Stimulated activated naive CD4-positive, alpha-beta T cell treated with Interleukin-2 at 50 U/mL for 16 hours (primary cell): ENCODE measurements around the gene ADARB2.

Source experiments
- DNase-seq: peaks from one replicate; lab custom pipeline; 2025; lab: John Stamatoyannopoulos, UW

Gene ADARB2

DNA sequence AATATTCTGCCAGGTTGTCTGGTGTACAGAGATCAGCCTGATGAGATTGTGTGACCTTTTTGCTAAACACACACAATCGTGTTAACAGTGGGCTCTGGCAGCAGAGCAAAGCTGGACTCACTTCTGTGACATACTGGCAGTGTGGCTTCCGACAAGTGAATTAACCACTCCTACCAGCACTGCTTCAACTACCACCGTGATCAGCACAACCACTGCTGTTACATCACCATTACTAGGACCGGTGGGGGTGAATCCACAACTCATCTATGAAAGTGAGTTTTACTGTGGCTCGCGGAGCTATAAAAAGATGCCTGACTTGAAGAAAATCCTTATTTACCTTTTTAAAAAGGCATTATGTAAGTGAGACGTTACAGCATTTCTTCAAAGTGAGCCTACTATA, 545.6 kb downstream of the ADARB2 start:
- no peak for DNase-seq

DNA sequence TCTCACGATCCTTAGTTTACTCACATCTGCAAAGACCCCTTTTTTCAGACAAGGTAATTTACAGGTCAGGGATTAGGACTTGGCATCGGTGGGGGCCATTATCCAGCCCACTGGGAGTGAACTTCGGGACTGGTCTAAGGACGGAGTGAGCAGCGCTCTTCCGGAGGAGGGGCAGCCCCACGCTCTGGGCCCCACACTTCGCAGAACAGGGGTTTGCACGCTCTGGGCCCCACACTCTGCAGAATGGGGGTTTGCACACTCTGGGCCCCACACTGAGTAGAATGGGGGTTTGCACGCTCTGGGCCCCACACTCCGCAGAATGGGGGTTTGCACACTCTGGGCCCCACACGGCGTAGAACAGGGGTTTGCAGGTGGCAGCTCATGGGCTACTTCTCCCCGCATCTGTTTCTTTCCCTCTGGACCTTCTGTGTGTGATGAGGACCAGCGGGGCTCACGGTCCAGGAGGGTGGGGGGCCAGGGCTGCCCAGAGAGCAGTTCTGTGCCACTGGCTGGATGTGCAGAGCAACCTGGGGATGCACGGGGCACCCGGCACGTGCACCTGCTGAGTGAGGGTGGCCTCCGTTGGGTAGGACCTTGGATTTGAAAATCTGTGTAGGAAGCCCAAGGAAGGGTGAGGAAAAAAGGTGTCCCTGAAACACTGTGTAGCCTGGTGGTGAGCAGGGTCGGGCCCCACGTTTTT, 546.4 kb downstream of the ADARB2 start:
- DNase-seq = no peak

DNA sequence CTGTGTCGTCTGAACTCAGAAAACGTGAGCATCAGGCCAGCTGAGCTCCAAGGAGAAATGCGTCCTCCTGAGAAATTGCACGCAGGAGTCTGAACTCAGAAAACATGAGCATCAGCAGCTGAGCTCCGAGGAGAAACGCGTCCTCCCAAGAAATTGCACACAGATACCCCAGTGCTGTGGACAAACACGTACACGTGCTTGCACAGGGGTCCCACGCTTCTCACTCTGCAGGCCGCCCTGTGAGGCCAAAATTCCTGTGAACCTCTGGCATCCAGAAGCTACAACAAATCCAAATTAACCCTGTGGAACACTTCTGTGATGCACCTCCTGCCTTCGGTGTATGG, 547.3 kb downstream of the ADARB2 start:
- no peak for DNase-seq

DNA sequence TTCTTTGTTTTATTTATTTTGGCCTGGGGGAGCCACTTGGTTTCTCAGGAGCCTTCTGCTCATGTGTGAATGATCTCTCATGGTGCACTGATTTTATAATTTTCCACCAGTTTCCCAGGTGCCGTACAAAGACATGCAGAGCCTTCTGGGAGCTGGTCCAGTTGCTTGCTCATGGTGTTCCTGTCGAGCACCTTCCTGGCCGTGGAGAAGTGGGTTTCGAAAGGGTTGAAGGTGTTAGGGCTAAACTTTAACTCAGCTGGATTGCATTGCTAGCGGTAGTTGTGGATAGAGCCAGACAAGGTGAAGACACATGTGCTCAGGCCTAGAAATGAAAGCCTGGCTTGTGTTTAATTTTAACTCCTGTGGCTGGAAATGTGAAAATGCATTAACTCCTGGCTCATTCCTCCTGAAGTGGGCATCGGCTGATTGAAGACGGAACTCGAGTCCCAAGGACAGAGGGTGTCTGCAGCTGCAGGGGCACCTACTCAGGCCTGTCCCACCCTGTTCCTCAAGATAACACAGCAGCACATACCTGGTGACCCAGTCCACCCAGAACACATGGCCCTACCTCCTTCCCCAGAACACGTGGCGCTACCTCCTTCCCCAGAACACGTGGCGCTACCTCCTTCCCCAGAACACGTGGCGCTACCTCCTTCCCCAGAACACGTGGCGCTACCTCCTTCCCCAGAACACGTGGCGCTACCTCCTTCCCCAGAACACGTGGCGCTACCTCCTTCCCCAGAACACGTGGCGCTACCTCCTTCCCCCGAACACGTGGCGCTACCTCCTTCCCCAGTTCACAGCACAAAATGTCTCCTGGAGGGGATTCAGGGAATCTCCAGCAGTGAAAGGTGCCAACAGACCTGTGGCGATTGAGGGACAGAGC, 547.9 kb downstream of the ADARB2 start:
- DNase-seq = no peak

DNA sequence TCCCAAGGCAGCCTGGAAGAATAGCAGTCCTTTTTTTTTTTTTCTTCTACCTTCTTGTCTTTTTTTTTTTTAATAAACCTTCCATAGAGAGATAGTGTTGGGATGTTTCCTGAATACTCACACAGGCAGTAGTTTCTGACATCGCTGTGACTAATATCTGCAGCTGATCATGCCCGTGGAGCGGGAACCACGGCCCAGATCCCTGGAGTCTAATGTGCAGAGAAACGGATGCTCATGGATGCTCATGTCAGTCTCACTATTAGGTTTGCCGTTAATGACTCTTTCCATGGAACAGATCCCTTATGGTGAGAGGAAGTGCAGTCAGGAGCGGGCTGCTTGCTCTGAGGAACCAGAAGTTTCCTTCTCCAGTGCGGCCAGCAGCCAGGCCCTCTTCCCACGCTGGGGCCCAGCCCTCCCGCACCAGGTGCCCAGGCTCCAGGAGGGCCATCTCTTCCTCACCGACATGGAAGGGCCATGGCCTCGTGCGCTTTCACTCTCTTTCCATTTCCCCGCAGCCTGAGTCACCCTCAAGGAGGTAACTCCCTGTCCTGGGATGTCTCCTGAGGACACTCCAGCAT, 548.7 kb downstream of the ADARB2 start:
- no peak for DNase-seq

DNA sequence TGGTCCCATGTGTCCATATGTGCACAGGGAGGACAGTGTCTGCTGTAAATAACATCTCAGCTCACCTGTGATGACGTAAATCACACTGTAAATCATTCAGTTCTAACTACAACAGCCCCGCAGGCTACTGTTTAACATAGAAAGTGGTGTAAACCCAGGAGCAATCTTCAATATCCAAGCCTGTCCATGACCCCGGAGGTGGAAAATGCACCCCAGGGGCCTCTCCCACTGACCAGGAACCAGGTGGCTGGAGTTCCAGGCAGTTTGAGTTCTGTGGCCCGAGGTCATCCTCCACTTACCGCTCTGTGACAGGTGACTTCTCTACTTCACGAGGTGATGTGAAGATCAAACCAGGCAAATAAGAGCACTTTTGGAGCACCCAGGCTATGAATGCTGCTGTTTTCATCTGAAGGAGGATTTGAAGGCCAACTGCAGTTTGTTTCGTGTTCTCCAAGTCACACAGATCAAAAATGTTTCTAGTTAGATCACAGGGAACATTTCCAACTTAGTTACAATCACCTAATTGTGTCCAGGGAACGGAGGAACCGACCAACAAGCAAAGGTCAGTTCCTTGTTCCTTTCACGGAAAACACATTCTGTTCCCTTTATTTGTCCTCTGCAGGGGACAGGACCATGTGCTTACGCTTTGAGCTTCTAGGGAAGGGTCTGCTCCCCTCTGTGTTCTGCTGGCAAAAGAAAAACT, 549.3 kb downstream of the ADARB2 start:
- no peak for DNase-seq

DNA sequence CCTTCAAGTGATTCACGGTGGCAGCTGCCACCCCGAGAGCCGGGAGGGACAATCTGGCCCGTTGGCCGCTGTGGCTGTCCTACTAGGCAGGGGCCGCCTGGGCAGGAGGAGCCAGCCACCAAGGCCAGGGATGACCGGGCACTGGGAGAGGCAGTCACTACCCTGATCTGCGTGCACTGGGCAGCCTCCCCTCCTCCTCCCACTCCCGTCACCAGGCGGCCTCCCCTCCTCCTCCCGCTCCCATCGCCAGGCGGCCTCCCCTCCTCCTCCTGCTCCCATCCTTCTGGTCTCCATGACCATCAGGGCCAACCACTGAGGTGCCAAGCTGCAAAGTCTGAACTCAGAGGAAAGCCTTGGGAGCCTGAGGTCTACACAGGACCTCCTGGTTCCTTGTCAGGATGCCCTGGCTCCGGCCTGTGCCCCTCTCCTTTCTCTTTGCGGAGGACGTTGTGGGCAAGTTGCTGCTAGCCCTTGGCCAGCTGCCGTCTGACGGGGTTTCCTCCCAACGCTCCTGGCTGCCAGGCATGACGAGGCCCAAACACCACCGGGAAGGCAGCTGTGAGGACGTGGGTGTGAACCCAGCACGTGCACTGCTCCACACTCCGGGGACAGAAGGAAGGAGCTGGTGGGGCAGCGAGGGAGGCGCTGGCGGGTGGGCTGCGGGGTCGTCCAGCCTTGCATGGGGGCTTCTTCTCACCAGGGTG, 550.0 kb downstream of the ADARB2 start:
- no peak for DNase-seq

DNA sequence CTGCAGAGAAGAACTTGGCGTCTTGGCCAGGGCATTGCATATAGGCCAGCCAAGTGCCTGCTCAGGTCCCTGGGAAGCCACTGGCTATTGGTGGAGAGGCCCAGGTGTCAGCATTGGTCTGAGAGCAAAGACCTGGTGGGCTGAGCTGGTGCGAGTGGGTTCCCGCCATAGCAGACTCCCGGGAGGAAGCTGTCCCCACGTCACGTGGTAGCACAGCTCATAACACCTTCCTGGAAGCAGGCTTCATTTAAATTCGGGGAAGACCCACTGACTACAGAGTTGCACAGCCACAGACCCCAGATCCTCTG, 550.7 kb downstream of the ADARB2 start:
- DNase-seq = no peak

DNA sequence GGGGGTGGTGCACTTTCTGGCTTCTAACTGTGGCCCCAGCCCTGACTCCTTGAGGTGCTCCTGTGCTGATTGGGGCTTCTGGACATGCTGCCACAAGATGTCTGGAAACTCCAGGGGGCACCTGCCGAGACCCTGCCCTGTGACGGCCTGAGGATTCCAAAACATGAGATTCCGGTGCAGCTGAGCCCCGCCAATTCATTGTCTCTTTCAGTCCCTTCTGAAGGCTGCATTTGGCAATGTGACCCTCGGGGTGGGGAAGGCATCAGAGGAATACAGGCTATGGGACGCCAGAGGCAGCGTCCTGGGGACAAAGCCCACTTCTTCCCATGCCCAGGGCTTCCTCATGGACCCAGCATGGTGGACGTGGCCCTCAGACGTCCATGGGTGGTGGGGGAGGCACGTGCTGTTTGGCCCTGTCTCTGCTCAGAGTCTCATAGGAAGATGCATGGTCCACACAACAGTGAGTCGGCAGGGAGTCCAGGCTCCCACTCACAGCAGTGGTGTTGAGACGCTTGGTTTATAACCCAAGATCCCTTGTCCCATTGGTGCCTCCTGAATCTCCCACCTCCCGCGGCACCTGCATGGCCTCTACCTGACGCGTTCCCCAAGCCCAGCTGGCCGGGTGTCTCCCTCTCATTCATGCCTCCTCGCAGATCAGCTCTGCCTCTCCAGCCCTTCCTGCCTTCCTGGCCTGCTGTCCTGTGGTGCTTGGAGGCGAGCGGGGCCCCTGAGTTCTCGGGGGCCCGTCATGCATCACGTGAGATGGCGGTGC, 551.2 kb downstream of the ADARB2 start:
- DNase-seq = no peak

DNA sequence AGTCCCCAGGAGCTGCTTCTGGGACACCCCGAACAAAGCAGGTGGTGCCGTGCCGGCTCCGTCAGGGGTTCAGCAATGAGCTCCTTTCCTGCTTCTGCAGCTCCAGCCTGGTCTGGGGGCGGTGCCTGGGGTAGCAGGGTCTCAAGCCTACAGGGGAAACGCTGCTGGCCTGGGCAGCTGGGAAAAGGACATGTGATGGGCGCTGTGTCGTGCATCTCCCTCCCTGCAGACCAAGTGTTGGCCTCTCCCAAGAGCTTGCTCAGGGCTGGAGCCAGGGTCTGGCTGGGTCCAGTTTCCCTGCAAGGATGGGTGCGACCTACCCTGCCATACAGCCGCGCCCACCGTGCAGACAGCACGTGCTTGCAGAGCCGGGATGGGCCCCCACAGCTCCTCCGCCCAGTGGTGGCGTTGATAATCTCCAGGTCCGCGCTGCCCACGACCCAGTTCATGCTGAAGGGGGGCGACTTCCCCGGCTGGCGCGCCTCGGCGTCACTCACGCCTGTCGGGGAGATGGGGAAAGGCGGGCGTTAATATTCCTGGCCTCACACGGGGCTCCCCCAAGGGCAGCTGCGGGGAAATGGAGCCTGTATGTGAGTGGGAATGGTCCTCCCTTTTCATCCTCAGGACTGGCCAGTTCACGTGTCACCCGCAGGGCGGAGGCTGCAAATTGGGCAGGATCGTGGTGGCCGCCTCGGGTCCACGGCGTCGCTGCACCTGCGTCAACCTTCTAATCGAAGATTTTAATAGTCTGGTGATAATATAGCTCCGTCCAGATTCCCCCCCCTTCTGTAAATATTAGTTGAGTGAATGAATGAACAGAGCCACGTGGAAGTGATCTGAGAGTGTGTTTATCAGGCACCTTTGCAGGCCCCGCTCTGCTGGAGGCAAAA, 552.5 kb downstream of the ADARB2 start:
- no peak for DNase-seq

DNA sequence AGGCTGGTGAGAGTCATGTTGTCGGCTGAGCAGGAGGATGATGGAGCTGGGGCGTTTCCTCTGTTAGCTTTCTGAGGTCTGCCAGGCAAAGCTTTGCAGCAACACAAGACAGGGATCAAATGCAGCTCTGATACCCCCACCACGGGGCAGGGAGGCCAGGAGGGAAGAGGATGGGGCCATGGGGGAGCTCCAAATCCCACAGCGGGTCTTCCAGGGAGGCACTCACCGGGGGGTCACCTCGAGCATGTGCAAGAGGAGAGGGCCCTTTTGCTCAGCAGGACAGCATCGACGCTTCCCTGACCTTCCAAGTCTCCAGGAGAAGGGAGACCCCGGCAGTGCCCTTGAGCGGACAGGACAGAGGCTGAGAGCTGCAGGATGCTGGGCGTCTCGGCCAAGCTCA, 553.6 kb downstream of the ADARB2 start:
- no peak for DNase-seq

DNA sequence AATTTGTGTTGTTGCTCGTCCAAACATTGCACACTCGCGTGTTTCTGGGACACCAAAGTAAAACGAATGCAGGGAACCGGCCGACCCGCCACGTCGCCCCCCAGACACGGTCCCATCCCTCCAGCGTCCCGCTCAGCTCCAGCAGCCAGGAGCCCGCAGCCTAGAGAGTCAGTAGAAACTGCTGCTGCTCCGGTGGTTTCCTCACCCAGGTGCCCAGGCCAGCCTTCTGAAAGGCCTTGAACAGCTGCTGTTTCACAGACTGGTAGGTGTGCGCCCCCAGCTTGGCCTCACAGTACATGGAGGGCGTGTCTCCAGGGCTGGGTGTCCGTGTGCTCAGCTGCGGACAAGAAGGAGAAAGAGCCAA, 554.3 kb downstream of the ADARB2 start:
- DNase-seq = no peak

DNA sequence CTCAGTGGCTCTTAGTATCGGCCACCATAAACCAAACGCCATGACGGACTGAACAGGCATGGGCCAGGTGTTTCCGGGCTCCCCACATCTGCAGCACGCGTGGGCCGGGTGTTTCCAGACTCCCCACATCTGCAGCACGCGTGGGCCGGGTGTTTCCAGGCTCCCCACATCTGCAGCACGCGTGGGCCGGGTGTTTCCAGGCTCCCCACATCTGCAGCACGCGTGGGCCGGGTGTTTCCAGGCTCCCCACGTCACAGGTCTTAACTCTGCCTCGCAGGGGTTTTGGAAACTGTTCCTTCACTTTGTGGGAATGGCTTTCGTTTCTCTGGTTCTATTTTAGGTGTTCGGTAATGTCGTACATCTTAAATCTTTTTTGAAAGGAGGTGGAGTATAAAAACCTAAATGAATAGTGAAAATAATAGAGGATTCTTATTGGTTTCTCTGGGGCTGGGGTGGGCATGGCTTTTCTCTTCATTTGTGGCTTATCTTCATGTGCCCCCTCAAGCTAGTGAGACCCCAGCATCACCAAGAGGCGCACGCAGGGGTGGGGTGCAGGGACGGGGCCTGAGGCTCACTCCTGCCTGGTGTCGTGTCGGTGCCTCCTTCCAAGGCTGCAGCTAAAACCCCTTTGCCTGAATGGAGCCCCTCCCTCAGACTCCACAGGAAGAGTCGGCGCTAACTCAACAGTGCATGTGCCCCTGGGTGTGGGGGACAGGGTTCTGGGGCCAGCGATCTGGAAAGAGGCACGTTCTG, 554.9 kb downstream of the ADARB2 start:
- no peak for DNase-seq

DNA sequence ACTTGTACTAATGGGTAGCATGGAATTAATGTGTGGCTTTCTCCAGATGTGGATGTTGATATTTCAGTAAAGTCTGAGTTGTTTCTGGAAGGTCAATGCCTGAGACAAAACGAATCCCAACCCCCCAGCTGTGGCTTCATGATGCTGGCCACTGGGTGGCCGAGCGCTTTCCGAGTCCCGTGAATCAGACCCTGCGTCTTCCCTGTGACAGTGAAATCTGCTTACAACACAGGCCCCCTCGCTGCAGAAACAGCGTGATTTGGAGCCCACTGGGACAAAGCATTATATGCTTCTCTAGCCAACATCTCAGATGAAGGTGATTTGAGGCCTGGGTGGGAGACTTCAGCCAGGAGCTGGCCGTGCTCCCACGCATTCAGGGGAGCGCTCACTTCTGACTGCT, 556.5 kb downstream of the ADARB2 start:
- DNase-seq = no peak

DNA sequence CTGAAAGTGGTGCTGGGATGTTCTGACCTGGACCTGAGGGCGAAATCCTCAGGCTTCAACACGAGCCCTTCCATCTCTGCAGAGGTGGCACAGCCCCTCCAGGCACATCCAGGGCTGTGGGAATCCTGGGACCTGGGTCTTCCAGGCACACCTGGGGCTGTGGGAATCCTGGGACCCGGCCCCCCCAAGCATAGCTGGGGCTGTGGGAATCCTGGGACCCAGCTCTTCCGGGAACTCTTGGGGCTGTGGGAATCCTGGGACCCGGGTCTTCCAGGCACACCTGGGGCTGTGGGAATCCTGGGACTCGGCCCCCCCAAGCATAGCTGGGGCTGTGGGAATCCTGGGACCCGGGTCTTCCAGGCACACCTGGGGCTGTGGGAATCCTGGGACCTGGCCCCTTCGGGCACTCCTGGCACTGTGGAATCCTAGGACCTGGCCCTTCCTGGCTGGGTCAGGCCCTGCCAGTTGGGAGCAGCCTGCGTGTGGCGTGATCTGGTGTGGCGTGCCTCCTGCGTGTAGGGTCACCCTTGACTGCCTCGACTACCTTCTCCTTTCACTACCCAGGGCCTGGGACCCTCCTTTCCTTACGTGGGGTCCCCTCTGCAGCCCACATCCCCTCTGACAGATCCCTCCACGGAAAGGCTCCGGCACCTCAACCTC, 557.1 kb downstream of the ADARB2 start:
- DNase-seq = no peak

DNA sequence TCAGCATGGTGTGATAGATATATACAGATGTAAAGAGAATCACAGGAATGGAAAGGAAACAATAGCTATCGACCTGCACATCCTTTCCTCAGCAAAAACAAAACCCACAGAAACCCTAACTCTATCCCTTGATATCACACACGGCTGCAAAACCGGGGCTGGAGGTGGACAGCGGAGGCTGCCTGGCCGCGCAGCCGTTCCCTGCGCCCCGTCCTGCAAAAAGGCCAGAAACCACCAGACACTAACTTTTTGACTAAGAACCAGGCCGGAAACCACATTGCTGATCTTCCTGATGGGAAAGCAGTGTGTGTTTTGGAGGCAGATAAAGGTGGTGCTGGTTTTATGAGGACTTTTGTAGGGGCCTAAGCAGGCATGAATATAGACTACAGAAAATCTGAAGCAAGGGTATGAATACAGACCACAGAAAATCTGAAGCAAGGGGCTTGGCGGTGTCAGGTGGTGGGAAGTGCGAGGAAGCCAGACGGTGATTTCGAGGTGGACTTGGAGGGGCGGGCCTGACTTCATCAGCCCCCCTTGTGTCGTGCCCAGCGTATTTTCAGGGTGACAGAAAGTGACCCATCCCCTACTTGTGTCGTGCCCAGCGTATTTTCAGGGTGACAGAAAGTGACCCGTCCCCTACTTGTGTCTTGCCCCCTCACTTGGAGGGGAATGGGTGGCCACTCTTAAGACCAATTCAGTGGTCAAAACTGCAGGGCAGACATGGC, 557.8 kb downstream of the ADARB2 start:
- DNase-seq = no peak

DNA sequence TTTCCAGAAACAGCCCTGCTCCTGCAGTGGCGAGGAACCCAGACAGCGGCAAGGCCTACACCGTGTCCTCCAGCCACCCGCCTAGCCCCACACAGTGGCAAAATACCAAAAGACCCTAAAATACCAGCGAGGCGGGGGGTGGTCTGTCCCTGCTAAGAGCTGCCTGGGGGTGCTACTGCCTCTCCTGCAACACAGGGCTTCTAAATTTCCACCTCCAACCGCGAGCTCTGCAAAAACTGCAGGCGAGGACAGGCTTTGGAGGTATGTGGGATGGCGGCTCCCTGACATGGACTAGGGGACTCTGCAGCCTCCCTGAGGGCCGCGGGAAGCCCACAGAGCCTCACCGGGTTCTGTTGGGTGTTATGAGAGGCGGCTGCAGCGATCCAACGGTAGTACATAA, 558.8 kb downstream of the ADARB2 start:
- DNase-seq = no peak

DNA sequence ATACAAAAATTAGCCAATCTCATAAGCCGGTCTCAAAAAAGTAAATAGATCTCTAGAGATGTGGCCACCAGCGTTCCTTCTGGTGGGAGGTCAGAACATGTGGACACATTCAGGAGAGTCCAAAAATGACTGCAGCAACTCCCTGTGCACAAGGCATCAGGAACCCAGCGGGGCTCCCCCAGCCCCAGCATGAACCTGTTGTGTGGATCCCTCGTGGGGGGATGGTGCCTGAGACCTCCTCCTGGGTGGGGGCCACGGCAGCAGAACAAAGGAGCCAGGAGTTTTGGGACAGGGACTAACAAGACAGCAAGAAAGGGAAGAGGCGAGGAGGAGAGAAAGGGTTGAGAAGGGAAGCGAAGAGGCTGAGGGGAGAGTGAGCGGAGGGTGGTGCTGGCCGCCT, 559.4 kb downstream of the ADARB2 start:
- no peak for DNase-seq
